GM12891 (cell line): ENCODE measurements around the gene CDYL.

Source experiments
- PAX5 ChIP-seq: IDR thresholded peaks from 2 replicates; pipeline ENCODE4 v1.6.1; 2011; ENCODE audit warnings: low read length, moderate library complexity, mild to moderate bottlenecking; ENCODE audit not compliant: insufficient read depth, severe bottlenecking
- POLR2A ChIP-seq: IDR thresholded peaks from 2 replicates; pipeline ENCODE4 v1.6.1; 2011; ENCODE audit warnings: low read depth, low read length, control low read depth
- POLR2AphosphoS5 ChIP-seq: IDR thresholded peaks from 2 replicates; pipeline ENCODE4 v1.6.1; 2011; ENCODE audit warnings: low read depth, low read length, control low read depth
- POU2F2 ChIP-seq: IDR thresholded peaks from 2 replicates; pipeline ENCODE4 v1.6.1; 2011; ENCODE audit warnings: low read depth, mild to moderate bottlenecking, control low read depth, low read length, moderate library complexity
- SPI1 ChIP-seq: IDR thresholded peaks from 2 replicates; pipeline ENCODE4 v1.6.1; 2011; ENCODE audit warnings: low read depth, low read length, control low read depth
- TAF1 ChIP-seq: IDR thresholded peaks from 2 replicates; pipeline ENCODE4 v1.6.1; 2011; ENCODE audit warnings: low read depth, low read length, control low read depth

GRCh38 chr6:4803343-4803744 lies 27.1 kb downstream of the CDYL start:
- no peak for TF ChIP-seq POLR2AphosphoS5
- TF ChIP-seq POLR2A, result no peak
- TF ChIP-seq TAF1, result no peak
- TF ChIP-seq SPI1, result no peak
- no peak for TF ChIP-seq PAX5
- no peak for TF ChIP-seq POU2F2
